Gastrocnemius medialis (tissue), 4 donors: ENCODE data around the gene LRRN3.

Source experiments
- POLR2A ChIP-seq, 2 donors: fragments of 450-650 bp; IDR thresholded peaks; one replicate each; pipeline ENCODE4 v1.6.1; 2017; ENCODE audit warnings: antibody characterized with exemption in 2 of 2, mild to moderate bottlenecking in 2 of 2, moderate library complexity in 2 of 2
- TF ChIP-seq, protein P1 (sequence below), 5 experiments: fragments of 450-650 bp in 3 of 5; fragments of 200-600 bp in 2 of 5; sonication (generic) in 2 of 5; IDR thresholded peaks in 4 of 5; conservative IDR thresholded peaks in 1 of 5; 1 replicate in 4 of 5; 2 replicates in 1 of 5; pipeline ENCODE4 v1.5.1; 2016 to 2019; ENCODE audit warnings: antibody characterized with exemption in 5 of 5, mild to moderate bottlenecking in 3 of 5, moderate library complexity in 3 of 5

GRCh38 chr7:111071556-111071955, 19.4 kb upstream of the LRRN3 start:
- TF ChIP-seq, protein P1, sequence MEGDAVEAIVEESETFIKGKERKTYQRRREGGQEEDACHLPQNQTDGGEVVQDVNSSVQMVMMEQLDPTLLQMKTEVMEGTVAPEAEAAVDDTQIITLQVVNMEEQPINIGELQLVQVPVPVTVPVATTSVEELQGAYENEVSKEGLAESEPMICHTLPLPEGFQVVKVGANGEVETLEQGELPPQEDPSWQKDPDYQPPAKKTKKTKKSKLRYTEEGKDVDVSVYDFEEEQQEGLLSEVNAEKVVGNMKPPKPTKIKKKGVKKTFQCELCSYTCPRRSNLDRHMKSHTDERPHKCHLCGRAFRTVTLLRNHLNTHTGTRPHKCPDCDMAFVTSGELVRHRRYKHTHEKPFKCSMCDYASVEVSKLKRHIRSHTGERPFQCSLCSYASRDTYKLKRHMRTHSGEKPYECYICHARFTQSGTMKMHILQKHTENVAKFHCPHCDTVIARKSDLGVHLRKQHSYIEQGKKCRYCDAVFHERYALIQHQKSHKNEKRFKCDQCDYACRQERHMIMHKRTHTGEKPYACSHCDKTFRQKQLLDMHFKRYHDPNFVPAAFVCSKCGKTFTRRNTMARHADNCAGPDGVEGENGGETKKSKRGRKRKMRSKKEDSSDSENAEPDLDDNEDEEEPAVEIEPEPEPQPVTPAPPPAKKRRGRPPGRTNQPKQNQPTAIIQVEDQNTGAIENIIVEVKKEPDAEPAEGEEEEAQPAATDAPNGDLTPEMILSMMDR (IDR thresholded peaks at IDR 0.05 in 4 of 5, conservative IDR thresholded peaks at IDR 0.05 in 1 of 5) = no peak
- no peak for TF ChIP-seq POLR2A (IDR thresholded peaks at IDR 0.05)
